MM.1S (cell line): ENCODE measurements around the gene G3BP1.

Experiments
- EZH2 ChIP-seq: fragments of 300-600 bp; sonication (generic); optimal IDR thresholded peaks from 2 replicates; pipeline ENCODE3; 2017; ENCODE audit warnings: low read depth, mild to moderate bottlenecking, antibody characterized with exemption, low read length, mixed read lengths
- EZH2phosphoT487 ChIP-seq: fragments of 300-600 bp; sonication (generic); IDR thresholded peaks from 2 replicates; pipeline ENCODE4 v1.6.1; 2018; ENCODE audit warnings: antibody characterized with exemption, low read length
- TF ChIP-seq, protein P1 (sequence below): fragments of 300-600 bp; sonication (generic); IDR thresholded peaks from 2 replicates; pipeline ENCODE4 v1.5.1; 2016; ENCODE audit warnings: antibody characterized with exemption, low read length, mixed read lengths

- TF ChIP-seq, protein P1, sequence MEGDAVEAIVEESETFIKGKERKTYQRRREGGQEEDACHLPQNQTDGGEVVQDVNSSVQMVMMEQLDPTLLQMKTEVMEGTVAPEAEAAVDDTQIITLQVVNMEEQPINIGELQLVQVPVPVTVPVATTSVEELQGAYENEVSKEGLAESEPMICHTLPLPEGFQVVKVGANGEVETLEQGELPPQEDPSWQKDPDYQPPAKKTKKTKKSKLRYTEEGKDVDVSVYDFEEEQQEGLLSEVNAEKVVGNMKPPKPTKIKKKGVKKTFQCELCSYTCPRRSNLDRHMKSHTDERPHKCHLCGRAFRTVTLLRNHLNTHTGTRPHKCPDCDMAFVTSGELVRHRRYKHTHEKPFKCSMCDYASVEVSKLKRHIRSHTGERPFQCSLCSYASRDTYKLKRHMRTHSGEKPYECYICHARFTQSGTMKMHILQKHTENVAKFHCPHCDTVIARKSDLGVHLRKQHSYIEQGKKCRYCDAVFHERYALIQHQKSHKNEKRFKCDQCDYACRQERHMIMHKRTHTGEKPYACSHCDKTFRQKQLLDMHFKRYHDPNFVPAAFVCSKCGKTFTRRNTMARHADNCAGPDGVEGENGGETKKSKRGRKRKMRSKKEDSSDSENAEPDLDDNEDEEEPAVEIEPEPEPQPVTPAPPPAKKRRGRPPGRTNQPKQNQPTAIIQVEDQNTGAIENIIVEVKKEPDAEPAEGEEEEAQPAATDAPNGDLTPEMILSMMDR = no peak
- no peak for TF ChIP-seq EZH2
- no peak for TF ChIP-seq EZH2phosphoT487
Measured at GRCh38 chr5:151846765-151847164, 75.0 kb downstream of the G3BP1 start.
